Ramos (cell line): ENCODE results near the gene ZNF665.
"Not testable (repeated sequence)": the region's sequence is repeated elsewhere in the genome, so short reads cannot be mapped to it uniquely, and the experiment has no call there.

Experiments used
- in situ Hi-C: fragments of 300-500 bp; cut with MboI; formaldehyde crosslinking; loops from one replicate; pipeline ENCODE4 v1.14.3; 2022; ENCODE audit warnings: low sequenced_read_pairs; ENCODE audit not compliant: unreplicated experiment

ZNF665 gene

DNA sequence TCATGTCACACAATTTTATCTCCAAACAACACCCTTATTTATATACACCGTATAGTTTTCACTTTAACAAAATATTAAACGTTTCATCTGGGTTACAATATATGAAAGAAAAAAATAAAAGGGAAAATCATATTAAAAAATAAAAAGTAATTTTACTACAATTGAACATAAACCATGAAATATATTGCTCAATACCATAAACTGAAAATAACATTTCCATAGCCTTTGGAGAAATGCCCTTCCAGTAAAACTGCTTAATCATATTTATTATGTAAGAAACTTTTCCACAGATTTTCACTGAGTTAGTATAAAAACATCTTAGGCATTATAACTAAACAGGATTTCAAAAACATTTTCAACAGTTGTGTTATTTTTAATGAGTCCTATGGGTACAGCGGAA lies 32.8 kb downstream of the ZNF665 start:
- in situ Hi-C loops, result no loop called here

GRCh38 chr19:53158119-53158656 lies 35.0 kb downstream of the ZNF665 start:
- in situ Hi-C loops, result no loop called here

DNA sequence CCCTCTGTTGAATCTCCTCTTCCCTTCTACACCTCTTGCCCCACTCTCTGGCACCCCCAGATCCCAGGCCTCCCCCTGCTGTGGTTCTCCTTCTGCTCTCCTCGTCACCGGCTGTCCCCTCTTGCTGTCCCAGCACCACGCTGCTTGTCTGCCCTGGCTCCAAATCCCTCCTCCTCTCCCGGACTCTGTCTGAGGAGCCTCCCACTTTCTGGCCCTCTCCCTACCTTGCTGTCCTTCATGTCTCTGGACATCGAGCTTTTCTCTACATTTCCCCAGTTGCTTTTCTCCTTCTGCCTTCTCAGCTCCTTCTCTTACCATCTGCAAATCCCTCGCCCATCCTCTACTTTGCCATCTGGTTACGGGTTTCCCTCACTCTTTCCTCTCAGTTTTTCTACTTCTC lies 35.5 kb downstream of the ZNF665 start:
- in situ Hi-C loops, result no loop called here

DNA sequence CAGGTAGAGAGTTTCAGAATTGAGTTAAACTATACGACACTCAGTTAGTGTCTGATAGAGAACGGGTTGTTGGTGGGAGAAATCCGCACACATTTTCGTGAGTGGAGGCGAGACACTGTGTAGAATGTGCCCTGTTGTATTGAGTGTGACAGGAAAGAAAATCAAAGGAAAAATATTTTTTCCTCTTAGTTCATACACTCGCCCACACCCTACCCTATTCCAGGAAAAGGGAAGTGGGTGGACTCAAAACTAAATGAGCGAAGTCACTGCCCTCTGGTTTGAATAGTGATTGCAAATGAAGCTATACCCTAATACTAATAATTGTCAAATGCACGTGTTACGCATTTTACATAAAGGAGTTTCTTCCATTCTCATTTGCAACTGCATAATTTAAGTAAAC lies 36.3 kb downstream of the ZNF665 start:
- in situ Hi-C loops, result no loop called here

- in situ Hi-C loops, result no loop called here
These were observed 45.5 kb downstream of the ZNF665 start for GRCh38 chr19:53147645-53148044.

DNA sequence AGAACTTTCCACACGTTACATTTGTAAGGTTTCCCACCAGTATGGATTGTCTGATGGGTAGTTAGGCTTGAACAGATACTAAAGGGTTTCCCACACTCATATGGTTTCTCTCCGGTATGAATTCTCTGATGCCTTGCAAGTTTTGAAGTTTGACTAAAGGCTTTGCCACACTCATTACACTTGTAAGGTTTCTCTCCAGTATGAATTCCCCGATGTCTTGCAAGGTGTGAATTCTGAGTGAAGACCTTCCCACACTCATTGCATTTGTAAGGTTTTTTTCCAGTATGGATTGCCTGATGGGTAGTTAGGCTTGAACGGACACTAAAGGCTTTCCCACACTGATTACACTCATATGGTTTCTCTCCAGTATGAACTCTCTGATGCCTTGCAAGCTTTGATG lies 52.8 kb downstream of the ZNF665 start:
- in situ Hi-C loops, result no loop called here

- in situ Hi-C loops, result no loop called here
These were observed 56.7 kb downstream of the ZNF665 start for GRCh38 chr19:53136432-53136831.

- in situ Hi-C loops, result no loop called here
These were observed 60.8 kb downstream of the ZNF665 start, which contains the start of gene ZNF415 for GRCh38 chr19:53132141-53132991. Gene ZNF415 (minus strand): TSS chr19:53132910. CDS start chr19:53122676, 10,234 bp downstream.

GRCh38 chr19:53131727-53132126 lies 61.4 kb downstream of the ZNF665 start:
- in situ Hi-C loops, result no loop called here

- in situ Hi-C loops, result no loop called here
These were observed 62.0 kb downstream of the ZNF665 start for GRCh38 chr19:53131085-53131590.

DNA sequence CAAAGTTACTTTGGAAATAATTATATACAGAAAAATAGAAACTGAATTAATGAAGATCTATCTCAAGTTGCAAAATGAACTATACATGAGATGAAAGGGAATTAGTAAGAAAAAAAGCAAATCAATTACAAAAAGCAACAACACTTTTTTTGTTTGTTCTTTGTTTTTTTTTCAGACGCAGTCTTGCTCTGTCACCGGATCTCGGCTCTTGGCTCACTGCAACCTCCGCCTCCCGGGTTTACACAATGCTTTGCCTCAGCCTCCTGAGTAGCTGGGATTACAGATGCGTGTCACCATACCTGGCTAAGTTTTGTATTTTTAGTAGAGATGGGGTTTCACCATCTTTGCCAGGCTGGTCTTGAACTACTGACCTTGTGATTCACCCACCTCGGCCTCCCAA lies 62.7 kb downstream of the ZNF665 start:
- in situ Hi-C loops, result no loop called here

- in situ Hi-C loops, result not testable (repeated sequence)
These were observed 66.2 kb downstream of the ZNF665 start for GRCh38 chr19:53126733-53127526.

DNA sequence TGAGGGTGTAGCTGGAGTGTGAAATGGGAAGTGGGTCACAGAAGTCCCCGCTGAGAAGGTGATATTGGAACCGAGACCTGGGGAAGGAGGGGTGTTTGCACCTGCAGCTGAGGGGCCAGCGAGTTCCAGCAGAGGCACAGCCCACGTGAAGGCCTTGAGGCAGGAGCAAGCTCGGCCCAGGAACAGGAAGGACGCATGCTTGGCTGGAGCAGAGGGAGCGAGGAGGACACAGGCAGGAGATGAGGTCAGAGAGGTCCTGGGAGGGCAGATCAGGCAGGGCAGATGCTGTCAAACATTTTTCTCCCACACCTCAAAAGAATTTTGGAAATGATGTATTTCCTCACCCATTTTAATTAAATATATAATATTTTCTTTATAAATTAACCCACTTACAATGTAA lies 69.8 kb downstream of the ZNF665 start:
- in situ Hi-C loops, result no loop called here
